ENCODE results near the gene C10orf95. TPM values are rescaled to one million over a fixed set of nuclear protein-coding genes. Genes with fewer than 3 reads are reported as not detected.

Gene C10orf95
- total and polyA plus RNA-seq, 2 donors (not counting 3 experiments of a cell fraction or from before 2014, with no cell fraction given) = 0.08 TPM; not detected in 1

DNA sequence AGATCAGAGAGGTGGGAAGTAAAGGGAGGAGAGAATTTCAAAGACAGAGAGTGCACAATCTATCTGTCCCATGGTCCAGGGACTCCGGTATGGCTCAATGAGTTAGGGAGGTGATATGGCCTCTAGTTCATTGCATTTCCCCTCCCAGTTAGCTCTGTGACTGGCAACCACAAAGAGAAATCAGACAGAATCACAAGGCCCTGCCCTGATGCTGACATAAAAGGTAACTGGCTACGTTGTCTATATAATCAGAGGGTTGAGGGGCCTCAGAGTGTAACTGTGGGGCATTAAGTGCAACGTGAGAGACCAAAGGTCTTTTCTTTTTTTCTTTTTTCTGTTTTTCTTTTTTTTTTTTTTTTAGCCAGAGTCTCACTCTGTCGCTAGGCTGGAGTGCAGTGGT, 7.3 kb upstream of the C10orf95 start:
- BruUV-seq (replicated peaks) = no TSS peak
- Histone ChIP-seq H3K27me3 (ENCODE audit: control insufficient read depth in 2 of 2, insufficient read depth in 2 of 2, low read length in 2 of 2) (peaks cover 0 to 4% of the 10 kb centered on the region in 2 experiments), H3K9me3 (replicated peaks; ENCODE audit: control insufficient read depth, insufficient read depth, low read length) (no peaks in the 10 kb centered on the region), H2AFZ (ENCODE audit: low read depth, low read length) (no peak overlapping the region), H3K4me3 (replicated peaks in 1 of 3; ENCODE audit: insufficient read depth in 1 of 3, low read depth in 1 of 3, low read length in 3 of 3) (no peak overlapping the region), H3K27ac (ENCODE audit: insufficient read depth, low read depth, low read length) (no peak overlapping the region), H3K36me3 (ENCODE audit: control insufficient read depth in 2 of 2, extremely low read depth in 1 of 2, insufficient read depth in 2 of 2, low read length in 2 of 2) (no peaks in the 10 kb centered on the region), H3K79me2 (ENCODE audit: control insufficient read depth, insufficient read depth, low read length) (no peaks in the 10 kb centered on the region), H3K9ac (replicated peaks; ENCODE audit: extremely low read depth, insufficient read depth, low read length) (no peak overlapping the region), H3K9me1 (replicated peaks; ENCODE audit: control insufficient read depth, extremely low read depth, insufficient read depth, low read length) (no peaks in the 10 kb centered on the region), H3K4me2 (ENCODE audit: insufficient read depth, low read length) (no peak overlapping the region), H3K4me1 (ENCODE audit: control insufficient read depth, extremely low read depth, insufficient read depth, low read length) (peaks cover 7% of the 10 kb centered on the region), H4K20me1 (replicated peaks; ENCODE audit: control insufficient read depth, extremely low read depth, insufficient read depth, low read length) (no peaks in the 10 kb centered on the region)
- DNase-seq (ENCODE audit: low read depth, low spot score) = no peak
- intact Hi-C loops (cut with micrococcal nuclease) = no loop called here
- ChIA-PET POLR2A (no interaction called here), CTCF (no interaction called here)
- TF ChIP-seq GATA2 (IDR thresholded peaks at IDR 0.05; ENCODE audit: insufficient read depth, insufficient read length, low read depth, low read length) (no peak), FOS (IDR thresholded peaks at IDR 0.05; ENCODE audit: borderline replicate concordance, insufficient read depth, low read length) (no peak), MYC (IDR thresholded peaks at IDR 0.05; ENCODE audit: low read depth, low read length) (no peak), POLR2AphosphoS5 (IDR thresholded peaks at IDR 0.05; ENCODE audit: insufficient read depth, low read depth, low read length) (no peak), JUN (IDR thresholded peaks at IDR 0.05; ENCODE audit: borderline replicate concordance, insufficient read depth, insufficient read length, low read depth) (no peak), POLR2A (IDR thresholded peaks at IDR 0.05; ENCODE audit: low read depth, low read length) (no peak), EZH2 (IDR thresholded peaks at IDR 0.05; ENCODE audit: borderline replicate concordance, low read depth, low read length, severe bottlenecking) (no peak)
- TF ChIP-seq, protein P1, sequence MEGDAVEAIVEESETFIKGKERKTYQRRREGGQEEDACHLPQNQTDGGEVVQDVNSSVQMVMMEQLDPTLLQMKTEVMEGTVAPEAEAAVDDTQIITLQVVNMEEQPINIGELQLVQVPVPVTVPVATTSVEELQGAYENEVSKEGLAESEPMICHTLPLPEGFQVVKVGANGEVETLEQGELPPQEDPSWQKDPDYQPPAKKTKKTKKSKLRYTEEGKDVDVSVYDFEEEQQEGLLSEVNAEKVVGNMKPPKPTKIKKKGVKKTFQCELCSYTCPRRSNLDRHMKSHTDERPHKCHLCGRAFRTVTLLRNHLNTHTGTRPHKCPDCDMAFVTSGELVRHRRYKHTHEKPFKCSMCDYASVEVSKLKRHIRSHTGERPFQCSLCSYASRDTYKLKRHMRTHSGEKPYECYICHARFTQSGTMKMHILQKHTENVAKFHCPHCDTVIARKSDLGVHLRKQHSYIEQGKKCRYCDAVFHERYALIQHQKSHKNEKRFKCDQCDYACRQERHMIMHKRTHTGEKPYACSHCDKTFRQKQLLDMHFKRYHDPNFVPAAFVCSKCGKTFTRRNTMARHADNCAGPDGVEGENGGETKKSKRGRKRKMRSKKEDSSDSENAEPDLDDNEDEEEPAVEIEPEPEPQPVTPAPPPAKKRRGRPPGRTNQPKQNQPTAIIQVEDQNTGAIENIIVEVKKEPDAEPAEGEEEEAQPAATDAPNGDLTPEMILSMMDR (IDR thresholded peaks at IDR 0.05; ENCODE audit: extremely low read depth in 1 of 2, insufficient read depth in 1 of 2, low read depth in 1 of 2, low read length in 2 of 2) = no peak
- TF ChIP-seq, protein P2, sequence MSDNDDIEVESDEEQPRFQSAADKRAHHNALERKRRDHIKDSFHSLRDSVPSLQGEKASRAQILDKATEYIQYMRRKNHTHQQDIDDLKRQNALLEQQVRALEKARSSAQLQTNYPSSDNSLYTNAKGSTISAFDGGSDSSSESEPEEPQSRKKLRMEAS (IDR thresholded peaks at IDR 0.05; ENCODE audit: insufficient read depth, insufficient read length) = no peak
- dilution Hi-C loops (cut with MboI; ENCODE audit: extremely low pct_ligation_motif_present, low sequenced_read_pairs) = no loop called here
- FAIRE-seq = no peak
